MM.1S (cell line): Measurements from ENCODE around the gene FAIM2.

Experiments used
- DNase-seq: peaks from one replicate; pipeline ENCODE4 v3.0.0-alpha.2; 2015
- H2AFZ ChIP-seq: fragments of 300-600 bp; sonication (generic); 2 replicates; pipeline ENCODE4 v1.6.0; 2016; ENCODE audit warnings: antibody characterized with exemption, low read length
- H3F3A ChIP-seq: fragments of 300-600 bp; sonication (generic); 2 replicates; pipeline ENCODE4 v1.6.1; 2016; ENCODE audit warnings: mild to moderate bottlenecking, antibody characterized with exemption, low read length, moderate library complexity, mixed read lengths; ENCODE audit not compliant: insufficient read depth
- H3K27ac ChIP-seq: fragments of 300-600 bp; sonication (generic); 2 replicates; pipeline ENCODE4 v1.5.1; 2016; ENCODE audit warnings: mild to moderate bottlenecking, low read length
- H3K27me3 ChIP-seq: fragments of 300-600 bp; sonication (generic); replicated peaks from 2 replicates; pipeline ENCODE4 v1.6.0; 2016; ENCODE audit warnings: low read length; ENCODE audit not compliant: insufficient read depth
- H3K36me3 ChIP-seq: fragments of 300-600 bp; sonication (generic); replicated peaks from 2 replicates; pipeline ENCODE4 v1.6.1; 2016; ENCODE audit warnings: mild to moderate bottlenecking, low read length, mixed read lengths; ENCODE audit not compliant: insufficient read depth
- H3K4me1 ChIP-seq: fragments of 300-600 bp; sonication (generic); 2 replicates; pipeline ENCODE4 v1.6.1; 2016; ENCODE audit warnings: low read length, mixed read lengths
- H3K4me2 ChIP-seq: fragments of 300-600 bp; sonication (generic); 2 replicates; pipeline ENCODE4 v1.6.0; 2016; ENCODE audit warnings: low read depth, low read length
- H3K4me3 ChIP-seq: fragments of 300-600 bp; sonication (generic); 2 replicates; pipeline ENCODE4 v1.5.1; 2016; ENCODE audit warnings: low read length, mixed read lengths
- H3K79me2 ChIP-seq: fragments of 300-600 bp; sonication (generic); 2 replicates; pipeline ENCODE4 v1.6.1; 2016; ENCODE audit warnings: mixed run types, low read length, mixed read lengths
- H3K9ac ChIP-seq: fragments of 300-600 bp; sonication (generic); 2 replicates; pipeline ENCODE4 v1.6.1; 2016; ENCODE audit warnings: low read length, mixed read lengths
- H3K9me2 ChIP-seq: fragments of 300-600 bp; sonication (generic); replicated peaks from 2 replicates; pipeline ENCODE4 v1.6.1; 2016; ENCODE audit warnings: mild to moderate bottlenecking, low read length, mixed read lengths; ENCODE audit not compliant: insufficient read depth
- H3K9me3 ChIP-seq: fragments of 300-600 bp; sonication (generic); replicated peaks from 2 replicates; pipeline ENCODE4 v1.6.1; 2016; ENCODE audit warnings: mild to moderate bottlenecking, low read length, mixed read lengths; ENCODE audit not compliant: insufficient read depth
- H4K20me1 ChIP-seq: fragments of 300-600 bp; sonication (generic); 2 replicates; pipeline ENCODE4 v1.6.1; 2016; ENCODE audit warnings: mild to moderate bottlenecking, low read length, moderate library complexity, mixed read lengths; ENCODE audit not compliant: insufficient read depth
- CTCF ChIP-seq: fragments of 300-600 bp; sonication (generic); IDR thresholded peaks from 2 replicates; pipeline ENCODE4 v1.5.1; 2016; ENCODE audit warnings: antibody characterized with exemption, low read length, mixed read lengths
- EZH2 ChIP-seq: fragments of 300-600 bp; sonication (generic); optimal IDR thresholded peaks from 2 replicates; pipeline ENCODE3; 2017; ENCODE audit warnings: low read depth, mild to moderate bottlenecking, antibody characterized with exemption, low read length, mixed read lengths
- EZH2phosphoT487 ChIP-seq: fragments of 300-600 bp; sonication (generic); IDR thresholded peaks from 2 replicates; pipeline ENCODE4 v1.6.1; 2018; ENCODE audit warnings: antibody characterized with exemption, low read length

The FAIM2 gene

GRCh38 chr12:49868449-49868848 is 35.3 kb downstream of the FAIM2 start:
- Histone ChIP-seq H3K9me3 (no peaks in the 10 kb centered on the region), H3K79me2 (no peaks in the 10 kb centered on the region), H3K4me1 (no peaks in the 10 kb centered on the region), H3K4me3 (no peak overlapping the region), H3K27me3 (no peaks in the 10 kb centered on the region; the same call in 1 of the 2 replicates), H3K36me3 (no peaks in the 10 kb centered on the region), H4K20me1 (no peaks in the 10 kb centered on the region), H3K27ac (no peak overlapping the region), H3K4me2 (no peak overlapping the region), H3F3A (no peaks in the 10 kb centered on the region), H2AFZ (no peak overlapping the region), H3K9me2 (no peaks in the 10 kb centered on the region), H3K9ac (no peak overlapping the region)
- TF ChIP-seq EZH2phosphoT487 (no peak), EZH2 (no peak), CTCF (no peak)
- DNase-seq: no peak

- Histone ChIP-seq H3K36me3 (no peaks in the 10 kb centered on the region), H4K20me1 (no peaks in the 10 kb centered on the region), H3K27me3 (no peaks in the 10 kb centered on the region; the same call in 1 of the 2 replicates), H3K9ac (no peak overlapping the region), H2AFZ (no peak overlapping the region), H3F3A (no peaks in the 10 kb centered on the region), H3K4me1 (no peaks in the 10 kb centered on the region), H3K4me3 (no peak overlapping the region), H3K27ac (no peak overlapping the region), H3K9me3 (no peaks in the 10 kb centered on the region), H3K79me2 (no peaks in the 10 kb centered on the region), H3K4me2 (no peak overlapping the region), H3K9me2 (no peaks in the 10 kb centered on the region)
- no peak for TF ChIP-seq EZH2
- no peak for TF ChIP-seq EZH2phosphoT487
- TF ChIP-seq CTCF: no peak
- DNase-seq: no peak
Measured at GRCh38 chr12:49867570-49868341, 35.9 kb downstream of the FAIM2 start.

- H3K27me3 ChIP-seq: no peaks in the 10 kb centered on the region; the same call in 1 of the 2 replicates
- no peaks in the 10 kb centered on the region for H3K36me3 ChIP-seq
- H3K4me2 ChIP-seq: no peak overlapping the region
- H3K4me3 ChIP-seq: no peak overlapping the region
- H3K79me2 ChIP-seq: no peaks in the 10 kb centered on the region
- no peaks in the 10 kb centered on the region for H3K9me2 ChIP-seq
- H2AFZ ChIP-seq: peak overlapping the region; percentile 65
- no peak overlapping the region for H3K27ac ChIP-seq
- H4K20me1 ChIP-seq: no peaks in the 10 kb centered on the region
- no peaks in the 10 kb centered on the region for H3K9me3 ChIP-seq
- H3K4me1 ChIP-seq: no peaks in the 10 kb centered on the region
- no peaks in the 10 kb centered on the region for H3F3A ChIP-seq
- no peak overlapping the region for H3K9ac ChIP-seq
- DNase-seq: peak; percentile 58
- TF ChIP-seq EZH2phosphoT487 (no peak), EZH2 (no peak), CTCF (peak; percentile 97)
Measured at GRCh38 chr12:49866859-49867569, 36.7 kb downstream of the FAIM2 start.
